IPS DF 6.9 (cell line): ENCODE data around the gene MXD1.

ENCODE experiments used
- DNase-seq: peaks from one replicate; pipeline ENCODE4 v3.0.0-alpha.2; 2013; ENCODE audit warnings: low read depth, low spot score
- H3K27ac ChIP-seq: one replicate; pipeline ENCODE4 v1.5.1; 2013; ENCODE audit warnings: low read length, control low read depth
- H3K27me3 ChIP-seq: 2 replicates; pipeline ENCODE4 v1.6.1; 2013; ENCODE audit warnings: mild to moderate bottlenecking, low read length; ENCODE audit not compliant: control insufficient read depth, insufficient read depth
- H3K36me3 ChIP-seq: 2 replicates; pipeline ENCODE4 v1.6.1; 2013; ENCODE audit warnings: low read length; ENCODE audit not compliant: control insufficient read depth, insufficient read depth
- H3K4me1 ChIP-seq: 2 replicates; pipeline ENCODE4 v1.6.1; 2013; ENCODE audit warnings: low read length; ENCODE audit not compliant: control insufficient read depth, insufficient read depth
- H3K4me3 ChIP-seq: 2 replicates; pipeline ENCODE4 v1.5.1; 2013; ENCODE audit warnings: mild to moderate bottlenecking, low read length
- H3K9me3 ChIP-seq: 2 replicates; pipeline ENCODE4 v1.6.1; 2013; ENCODE audit warnings: low read length, inconsistent platforms; ENCODE audit not compliant: control insufficient read depth, insufficient read depth
- WGBS: extraction: QIAGEN DNeasy Blood & Tissue Kit; methylation state at CpG from one replicate; pipeline ENCODE4 v1.1.7; 2013; ENCODE audit warnings: mixed read lengths, missing lambda C conversion rate; ENCODE audit not compliant: insufficient read length, insufficient coverage; 5-methylcytosine and 5-hydroxymethylcytosine counted together

The MXD1 gene

GRCh38 chr2:69977906-69978482 lies 63.1 kb downstream of the MXD1 start:
- Histone ChIP-seq H3K4me3 (no peak overlapping the region), H3K27ac (no peak overlapping the region), H3K4me1 (no peaks in the 10 kb centered on the region), H3K9me3 (no peaks in the 10 kb centered on the region), H3K36me3 (no peaks in the 10 kb centered on the region), H3K27me3 (no peaks in the 10 kb centered on the region)
- no peak for DNase-seq
- WGBS, result no CpG with 5 or more reads among the region's 4 CpGs

DNA sequence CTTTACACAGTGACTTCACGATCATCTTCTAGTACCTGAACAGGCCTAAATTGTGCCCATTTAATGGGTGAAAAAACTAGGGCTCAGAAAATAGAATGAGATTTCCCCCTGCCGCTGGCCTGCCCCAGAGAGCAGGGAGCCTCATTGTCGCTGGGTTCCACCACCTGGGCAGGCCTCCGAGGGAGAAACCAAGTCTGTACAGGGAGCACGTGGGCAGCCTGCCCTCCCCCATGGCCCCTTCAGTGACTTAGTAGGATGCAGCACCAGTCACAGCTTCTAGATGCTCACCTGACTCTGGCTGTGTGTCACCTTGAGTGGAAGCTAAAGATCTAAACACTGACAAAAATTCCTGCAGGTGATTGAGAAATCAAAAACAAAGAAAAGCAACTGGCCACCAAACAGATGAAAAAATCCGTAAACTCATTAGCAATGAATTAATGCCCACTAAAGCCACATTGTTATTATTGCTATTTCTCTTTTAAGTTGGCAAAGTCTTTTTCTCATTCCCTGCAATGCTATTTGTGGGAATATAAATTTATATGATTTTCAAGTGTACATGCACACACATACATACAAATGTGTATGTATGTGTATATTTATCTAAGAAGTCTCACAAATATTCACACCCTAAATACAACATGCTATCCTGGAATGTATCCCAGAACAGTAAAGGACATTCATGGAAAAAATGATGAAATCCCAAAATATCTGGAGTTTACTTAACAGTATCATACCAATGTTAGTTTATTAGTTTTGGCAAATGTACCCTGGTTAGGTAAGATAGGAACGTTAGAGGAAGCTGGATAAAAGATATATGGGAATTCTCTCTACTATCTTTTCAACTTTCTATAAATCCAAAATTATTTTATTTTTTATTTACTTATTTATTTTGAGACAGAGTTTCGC lies 65.2 kb downstream of the MXD1 start:
- H3K4me1 ChIP-seq, result no peaks in the 10 kb centered on the region
- no peak overlapping the region for H3K4me3 ChIP-seq

GRCh38 chr2:69983392-69983966 lies 68.6 kb downstream of the MXD1 start:
- Histone ChIP-seq H3K9me3 (no peaks in the 10 kb centered on the region), H3K4me3 (no peak overlapping the region), H3K27me3 (no peaks in the 10 kb centered on the region), H3K27ac (no peak overlapping the region), H3K4me1 (no peaks in the 10 kb centered on the region), H3K36me3 (no peaks in the 10 kb centered on the region)
- DNase-seq, result no peak
- no CpG with 5 or more reads among the region's 3 CpGs for WGBS

More for the DNA sequence above, 65.2 kb downstream of the MXD1 start:
- DNase-seq, result no peak
- H3K27me3 ChIP-seq, result no peaks in the 10 kb centered on the region
- WGBS, result no CpG with 5 or more reads among the region's 8 CpGs
- H3K9me3 ChIP-seq, result no peaks in the 10 kb centered on the region
- no peaks in the 10 kb centered on the region for H3K36me3 ChIP-seq
- no peak overlapping the region for H3K27ac ChIP-seq

DNA sequence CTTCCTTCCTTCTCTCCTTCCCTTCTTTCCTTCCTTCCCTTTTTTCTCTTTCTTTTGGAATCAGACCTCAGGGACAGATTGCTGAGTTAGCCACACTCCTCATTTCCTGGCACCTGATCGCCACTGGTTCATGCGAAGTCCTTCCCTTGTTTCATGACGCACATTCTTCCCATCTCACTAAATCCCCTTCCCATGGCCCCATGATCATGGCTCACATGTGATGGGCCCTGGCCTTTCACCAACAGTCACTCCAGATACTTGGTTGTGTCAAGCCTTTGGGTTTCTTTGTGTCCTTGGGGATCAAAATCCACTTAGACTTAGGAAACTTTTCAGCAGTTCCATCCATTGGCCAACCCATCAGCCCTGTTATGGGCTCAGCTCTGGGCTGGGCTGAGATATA lies 70.3 kb downstream of the MXD1 start:
- WGBS, result no CpG with 5 or more reads among the region's 3 CpGs
- DNase-seq, result no peak
- H3K9me3 ChIP-seq, result no peaks in the 10 kb centered on the region
- H3K4me1 ChIP-seq, result no peaks in the 10 kb centered on the region
- no peaks in the 10 kb centered on the region for H3K27me3 ChIP-seq
- no peaks in the 10 kb centered on the region for H3K36me3 ChIP-seq
- H3K27ac ChIP-seq, result no peak overlapping the region
- no peak overlapping the region for H3K4me3 ChIP-seq

GRCh38 chr2:69985688-69986087 lies 70.8 kb downstream of the MXD1 start:
- no peaks in the 10 kb centered on the region for H3K4me1 ChIP-seq
- no peaks in the 10 kb centered on the region for H3K36me3 ChIP-seq
- no peak overlapping the region for H3K27ac ChIP-seq
- DNase-seq, result no peak
- no peak overlapping the region for H3K4me3 ChIP-seq
- no peaks in the 10 kb centered on the region for H3K27me3 ChIP-seq
- no peaks in the 10 kb centered on the region for H3K9me3 ChIP-seq
- WGBS, result no CpG with 5 or more reads among the region's 10 CpGs

GRCh38 chr2:69986691-69987090 lies 71.8 kb downstream of the MXD1 start:
- Histone ChIP-seq H3K4me1 (no peaks in the 10 kb centered on the region), H3K9me3 (no peaks in the 10 kb centered on the region), H3K36me3 (no peaks in the 10 kb centered on the region), H3K27me3 (no peaks in the 10 kb centered on the region), H3K4me3 (no peak overlapping the region), H3K27ac (no peak overlapping the region)
- no CpG with 5 or more reads among the region's 4 CpGs for WGBS
- DNase-seq, result no peak

GRCh38 chr2:69988086-69988635 lies 73.3 kb downstream of the MXD1 start:
- no peak for DNase-seq
- H3K36me3 ChIP-seq, result no peaks in the 10 kb centered on the region
- H3K27me3 ChIP-seq, result no peaks in the 10 kb centered on the region
- H3K27ac ChIP-seq, result no peak overlapping the region
- WGBS, result no CpG with 5 or more reads among the region's 5 CpGs
- H3K4me3 ChIP-seq, result no peak overlapping the region
- no peaks in the 10 kb centered on the region for H3K4me1 ChIP-seq
- H3K9me3 ChIP-seq, result no peaks in the 10 kb centered on the region

GRCh38 chr2:69989009-69989408 lies 74.1 kb downstream of the MXD1 start:
- no CpG with 5 or more reads among the region's 3 CpGs for WGBS
- DNase-seq, result no peak
- no peaks in the 10 kb centered on the region for H3K4me1 ChIP-seq
- no peak overlapping the region for H3K27ac ChIP-seq
- no peaks in the 10 kb centered on the region for H3K27me3 ChIP-seq
- no peaks in the 10 kb centered on the region for H3K36me3 ChIP-seq
- no peak overlapping the region for H3K4me3 ChIP-seq
- H3K9me3 ChIP-seq, result no peaks in the 10 kb centered on the region

GRCh38 chr2:69989441-69990105 lies 74.7 kb downstream of the MXD1 start:
- no CpG with 5 or more reads among the region's 12 CpGs for WGBS
- H3K27ac ChIP-seq, result no peak overlapping the region
- no peaks in the 10 kb centered on the region for H3K9me3 ChIP-seq
- no peak for DNase-seq
- no peaks in the 10 kb centered on the region for H3K36me3 ChIP-seq
- no peaks in the 10 kb centered on the region for H3K27me3 ChIP-seq
- no peak overlapping the region for H3K4me3 ChIP-seq
- H3K4me1 ChIP-seq, result no peaks in the 10 kb centered on the region
